K562 (cell line): ENCODE results near the gene SCP2. TPM values are rescaled to one million over a fixed set of nuclear protein-coding genes. Genes with fewer than 3 reads are reported as not detected.

ENCODE experiments used
- ADNP ChIP-seq: fragments of 200-800 bp; sonication (Bioruptor generic); IDR thresholded peaks from 2 replicates; pipeline ENCODE4 v1.6.1; 2016; ENCODE audit warnings: missing genetic modification characterization, missing compliant biosample characterization
- BRCA1 ChIP-seq, 2 experiments: fragments of 450-650 bp in 1 of 2; sonication (generic) in 1 of 2; formaldehyde crosslinking in 1 of 2; IDR thresholded peaks; 2 replicates each; pipeline versions ENCODE4 v1.5.0 to v1.6.1; 2017 to 2020; ENCODE audit warnings: mild to moderate bottlenecking in 1 of 2, missing genetic modification reagents in 1 of 2
- CTBP1 ChIP-seq: fragments of 450-650 bp; IDR thresholded peaks from 2 replicates; pipeline ENCODE4 v1.6.1; 2016; ENCODE audit warnings: borderline replicate concordance
- E2F4 ChIP-seq: sonication (generic); formaldehyde crosslinking; IDR thresholded peaks from 2 replicates; pipeline ENCODE4 v1.8.0; 2022; ENCODE audit warnings: mild to moderate bottlenecking, low read depth, missing genetic modification reagents
- ETV5 ChIP-seq: sonication (generic); formaldehyde crosslinking; IDR thresholded peaks from 2 replicates; pipeline ENCODE4 v1.4.0; 2020; ENCODE audit warnings: low read depth, mild to moderate bottlenecking, missing genetic modification reagents
- GTF2E2 ChIP-seq: fragments of 200-800 bp; sonication (Bioruptor generic); IDR thresholded peaks from 2 replicates; pipeline ENCODE4 v1.6.1; 2016; ENCODE audit warnings: missing genetic modification characterization, missing compliant biosample characterization
- GTF2F1 ChIP-seq: IDR thresholded peaks from 2 replicates; pipeline ENCODE4 v1.6.1; 2011; ENCODE audit warnings: low read depth, low read length, improper control_type of control experiment
- HDAC8 ChIP-seq: fragments of 450-650 bp; IDR thresholded peaks from 2 replicates; pipeline ENCODE4 v1.6.1; 2016; ENCODE audit warnings: mild to moderate bottlenecking, missing genetic modification characterization, moderate library complexity, missing compliant biosample characterization
- IFI16 ChIP-seq: fragments of 250-450 bp; sonication (Bioruptor Pico); IDR thresholded peaks from 2 replicates; pipeline ENCODE4 v2.1.2; 2022; ENCODE audit warnings: mild to moderate bottlenecking, inconsistent platforms
- JUND ChIP-seq, 2 experiments: IDR thresholded peaks; 2 replicates in 1 of 2; 3 replicates in 1 of 2; pipeline ENCODE4 v1.6.1; 2011; ENCODE audit warnings: borderline replicate concordance in 2 of 2, low read depth in 2 of 2, low read length in 2 of 2, improper control_type of control experiment in 1 of 2, missing biosample characterization in 1 of 2, missing genetic modification characterization in 1 of 2, missing genetic modification reagents in 1 of 2
- MCM3 ChIP-seq: fragments of 450-650 bp; IDR thresholded peaks from 2 replicates; pipeline ENCODE4 v1.6.1; 2016
- MECOM ChIP-seq: fragments of 250-450 bp; sonication (Bioruptor Pico); IDR thresholded peaks from 2 replicates; pipeline ENCODE4 v1.8.0; 2022; ENCODE audit warnings: inconsistent platforms
- NCOA4 ChIP-seq: fragments of 450-650 bp; IDR thresholded peaks from 2 replicates; pipeline ENCODE4 v1.6.1; 2018; ENCODE audit warnings: mild to moderate bottlenecking; ENCODE audit not compliant: partially characterized antibody
- RBM22 ChIP-seq: fragments of 200-400 bp; formaldehyde crosslinking; IDR thresholded peaks from 2 replicates; pipeline ENCODE4 v1.6.1; 2018; ENCODE audit warnings: low read length, low read depth; ENCODE audit not compliant: poor library complexity, severe bottlenecking
- SLC30A9 ChIP-seq: fragments of 250-450 bp; sonication (Bioruptor Pico); IDR thresholded peaks from 2 replicates; pipeline ENCODE4 v1.8.0; 2022; ENCODE audit warnings: mild to moderate bottlenecking, moderate library complexity
- THAP7 ChIP-seq: fragments of 250-450 bp; sonication (Bioruptor Pico); IDR thresholded peaks from 2 replicates; pipeline ENCODE4 v1.5.0; 2021
- XRCC4 ChIP-seq: IDR thresholded peaks from one replicate; pipeline ENCODE4 v1.6.1; 2011; ENCODE audit not compliant: insufficient read depth, insufficient read length; ENCODE audit errors: extremely low read depth
- ZNF124 ChIP-seq: sonication (generic); formaldehyde crosslinking; IDR thresholded peaks from 2 replicates; pipeline ENCODE4 v1.8.1; 2022; ENCODE audit warnings: missing genetic modification reagents
- ZNF232 ChIP-seq: sonication (generic); formaldehyde crosslinking; IDR thresholded peaks from 2 replicates; pipeline ENCODE4 v1.8.0; 2022; ENCODE audit warnings: mild to moderate bottlenecking, missing genetic modification reagents
- ZNF347 ChIP-seq: fragments of 450-650 bp; formaldehyde crosslinking; IDR thresholded peaks from 2 replicates; pipeline ENCODE4 v1.4.0; 2020; ENCODE audit warnings: low read depth, mild to moderate bottlenecking, moderate library complexity
- ZNF445 ChIP-seq: fragments of 250-450 bp; sonication (Bioruptor Pico); IDR thresholded peaks from 2 replicates; pipeline ENCODE4 v1.4.0; 2020; ENCODE audit warnings: low read depth, mild to moderate bottlenecking, moderate library complexity
- polyA plus RNA-seq, 8 experiments: library from polyadenylated mRNA; depleted of rRNA in 4 of 8; stranded (reverse) in 5 of 8; unstranded in 3 of 8; fragments of >200 nt; fragmentation: Nextera tagmentation in 2 of 8; fragmentation: Illumina TruSeq in 1 of 8; extraction: Ambion mirVana in 2 of 8; extraction: Trizol in 1 of 8; gene quantifications; 2 replicates each; pipeline versions ENCODE4 v1.2.1 to v1.2.3, GENCODE V29; 2011 to 2014; ENCODE audit warnings: inconsistent platforms in 1 of 8, missing spikeins in 1 of 8
- total RNA-seq, 7 experiments: library from RNA; depleted of rRNA in 6 of 7; stranded (reverse); fragments of >200 nt in 6 of 7; fragmentation: Illumina TruSeq in 2 of 7; extraction: Trizol in 2 of 7; gene quantifications; 2 replicates each; pipeline versions ENCODE4 v1.2.1 to v1.2.3, GENCODE V29; 2011 to 2021; ENCODE audit warnings: low replicate concordance in 1 of 7
- TF ChIP-seq, protein P1 (sequence below): fragments of 450-650 bp; IDR thresholded peaks from 2 replicates; pipeline ENCODE4 v1.7.1; 2018; ENCODE audit warnings: mild to moderate bottlenecking, low read depth; ENCODE audit not compliant: partially characterized antibody

SCP2 gene
- total and polyA plus RNA-seq, 9 of the 15 experiments (the other 6 are each of a cell fraction or from before 2014, with no cell fraction given) = 63.8 to 258 (median 106) TPM

DNA sequence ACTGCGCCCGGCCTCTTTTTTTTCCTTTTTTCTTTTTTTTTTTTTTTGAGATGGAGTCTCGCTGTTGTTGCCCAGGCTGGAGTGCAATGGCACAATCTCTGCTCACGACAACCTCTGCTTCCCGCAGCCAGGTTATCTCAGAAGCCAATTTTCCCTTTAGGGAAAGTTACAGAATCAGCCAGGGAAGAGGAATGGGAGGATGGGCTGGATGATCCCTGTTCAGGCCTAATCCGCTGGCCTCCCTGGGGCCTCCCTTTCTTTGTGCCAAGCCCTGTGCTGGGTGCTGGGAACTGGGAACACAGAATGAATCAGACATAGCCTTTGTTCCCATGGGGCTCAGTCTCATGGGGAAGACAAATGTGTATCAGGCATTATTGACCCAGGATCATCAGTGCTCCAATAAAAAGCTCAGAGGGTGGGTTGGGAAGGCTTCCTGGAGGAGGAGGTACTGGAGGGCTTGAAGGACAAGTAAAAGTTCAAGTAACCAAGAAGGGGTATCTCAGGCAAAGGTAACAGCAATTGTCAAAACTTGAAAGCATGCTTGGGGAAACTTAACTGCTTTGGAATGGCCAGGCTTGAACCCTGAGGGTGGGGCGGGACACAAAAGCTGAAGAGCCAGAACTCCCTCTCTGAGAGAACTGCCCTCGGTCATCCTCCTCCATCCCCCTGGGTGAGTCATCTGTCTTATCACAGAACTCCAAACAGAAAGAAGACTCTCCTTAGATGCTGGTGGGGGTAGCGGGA is 19.8 kb upstream of the SCP2 start (continued):
- no peak for TF ChIP-seq BRCA1 (IDR thresholded peaks at IDR 0.05)
- TF ChIP-seq BRCA1 (CRISPR knock-in tag; IDR thresholded peaks at IDR 0.05) = no peak
- no peak for TF ChIP-seq NCOA4
- TF ChIP-seq ETV5 = no peak
- TF ChIP-seq IFI16 (CRISPR knock-in tag) = no peak
- peak; percentile 98 for TF ChIP-seq JUND (IDR thresholded peaks at IDR 0.05; ENCODE audit: borderline replicate concordance, low read depth, low read length)
- peak; percentile 97; the same call in 2 of the 3 replicates for TF ChIP-seq JUND (tag; IDR thresholded peaks at IDR 0.05; ENCODE audit: borderline replicate concordance, low read depth, low read length)
- TF ChIP-seq THAP7 (CRISPR knock-in tag) = no peak
- peak; percentile 68 for TF ChIP-seq CTBP1
- TF ChIP-seq E2F4 = no peak
- TF ChIP-seq GTF2F1 = no peak
- no peak for TF ChIP-seq ZNF124
- TF ChIP-seq, protein P1, sequence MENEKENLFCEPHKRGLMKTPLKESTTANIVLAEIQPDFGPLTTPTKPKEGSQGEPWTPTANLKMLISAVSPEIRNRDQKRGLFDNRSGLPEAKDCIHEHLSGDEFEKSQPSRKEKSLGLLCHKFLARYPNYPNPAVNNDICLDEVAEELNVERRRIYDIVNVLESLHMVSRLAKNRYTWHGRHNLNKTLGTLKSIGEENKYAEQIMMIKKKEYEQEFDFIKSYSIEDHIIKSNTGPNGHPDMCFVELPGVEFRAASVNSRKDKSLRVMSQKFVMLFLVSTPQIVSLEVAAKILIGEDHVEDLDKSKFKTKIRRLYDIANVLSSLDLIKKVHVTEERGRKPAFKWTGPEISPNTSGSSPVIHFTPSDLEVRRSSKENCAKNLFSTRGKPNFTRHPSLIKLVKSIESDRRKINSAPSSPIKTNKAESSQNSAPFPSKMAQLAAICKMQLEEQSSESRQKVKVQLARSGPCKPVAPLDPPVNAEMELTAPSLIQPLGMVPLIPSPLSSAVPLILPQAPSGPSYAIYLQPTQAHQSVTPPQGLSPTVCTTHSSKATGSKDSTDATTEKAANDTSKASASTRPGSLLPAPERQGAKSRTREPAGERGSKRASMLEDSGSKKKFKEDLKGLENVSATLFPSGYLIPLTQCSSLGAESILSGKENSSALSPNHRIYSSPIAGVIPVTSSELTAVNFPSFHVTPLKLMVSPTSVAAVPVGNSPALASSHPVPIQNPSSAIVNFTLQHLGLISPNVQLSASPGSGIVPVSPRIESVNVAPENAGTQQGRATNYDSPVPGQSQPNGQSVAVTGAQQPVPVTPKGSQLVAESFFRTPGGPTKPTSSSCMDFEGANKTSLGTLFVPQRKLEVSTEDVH = no peak
- no peak for TF ChIP-seq RBM22
- no peak for TF ChIP-seq MCM3
- TF ChIP-seq ZNF445 = no peak
- TF ChIP-seq ZNF347 (CRISPR knock-in tag) = no peak
- no peak for TF ChIP-seq SLC30A9 (CRISPR knock-in tag)
- peak; percentile 86 for TF ChIP-seq ADNP (tag)
- TF ChIP-seq ZNF232 (CRISPR knock-in tag) = no peak
- TF ChIP-seq MECOM (CRISPR knock-in tag) = 0 out of 2 replicates have a peak, but pooled peaks have one; percentile 16
- no peak for TF ChIP-seq XRCC4
- no peak for TF ChIP-seq GTF2E2
- no peak for TF ChIP-seq HDAC8 (tag)
